GM23338 (cell line): Measurements from ENCODE around the gene CSH2.

Experiments
- CREB1 ChIP-seq: fragments of 250-450 bp; sonication (Bioruptor Pico); IDR thresholded peaks from 2 replicates; pipeline ENCODE4 v1.5.0; 2020; ENCODE audit warnings: low read depth, mild to moderate bottlenecking, moderate library complexity
- EZH2 ChIP-seq: fragments of 200-600 bp; sonication (generic); IDR thresholded peaks from one replicate; pipeline ENCODE4 v1.8.0; 2017; ENCODE audit warnings: antibody characterized with exemption, mild to moderate bottlenecking, low read depth; ENCODE audit not compliant: unreplicated experiment
- EZH2phosphoT487 ChIP-seq: fragments of 200-600 bp; sonication (generic); IDR thresholded peaks from one replicate; pipeline ENCODE4 v1.8.1; 2018; ENCODE audit warnings: antibody characterized with exemption; ENCODE audit not compliant: unreplicated experiment
- JUNB ChIP-seq: IDR thresholded peaks from one replicate; pipeline ENCODE4 v1.6.1; 2016; ENCODE audit warnings: antibody characterized with exemption; ENCODE audit not compliant: unreplicated experiment
- POLR2AphosphoS5 ChIP-seq: IDR thresholded peaks from 2 replicates; pipeline ENCODE4 v1.6.1; 2016; ENCODE audit warnings: antibody characterized with exemption, low read depth
- STAT1 ChIP-seq: IDR thresholded peaks from one replicate; pipeline ENCODE4 v1.6.1; 2016; ENCODE audit warnings: antibody characterized with exemption; ENCODE audit not compliant: unreplicated experiment
- ZNF331 ChIP-seq: fragments of 250-450 bp; sonication (Bioruptor Pico); IDR thresholded peaks from 2 replicates; pipeline ENCODE4 v1.5.0; 2020; ENCODE audit warnings: low read depth, mild to moderate bottlenecking, moderate library complexity
- TF ChIP-seq, protein P1 (sequence below), 2 experiments: fragments of 200-600 bp in 1 of 2; sonication (generic) in 1 of 2; conservative IDR thresholded peaks; 2 replicates each; pipeline versions ENCODE4 v1.5.1 to v1.6.1; 2016 to 2017; ENCODE audit warnings: antibody characterized with exemption in 2 of 2, low read depth in 2 of 2, mild to moderate bottlenecking in 2 of 2, moderate library complexity in 1 of 2

DNA sequence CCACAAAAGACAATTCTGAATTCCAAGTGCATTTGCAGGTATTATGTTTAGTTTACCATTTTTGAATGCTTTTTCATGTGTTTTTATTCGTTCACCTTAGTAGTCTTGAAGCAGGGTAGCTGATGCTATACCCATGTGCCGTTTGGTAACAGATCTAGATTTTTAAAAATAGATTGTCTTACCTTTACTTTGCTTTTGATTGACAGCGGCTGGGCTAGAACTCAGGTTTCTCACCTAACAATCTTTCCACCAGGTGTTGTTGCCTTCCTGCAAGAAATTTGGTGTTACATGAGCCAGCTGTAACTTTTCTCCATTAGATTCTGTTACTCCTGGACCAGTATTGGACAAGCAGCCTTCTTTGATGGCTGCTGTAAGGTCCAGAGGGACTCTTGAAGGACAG, 44.5 kb downstream of the CSH2 start:
- TF ChIP-seq, protein P1, sequence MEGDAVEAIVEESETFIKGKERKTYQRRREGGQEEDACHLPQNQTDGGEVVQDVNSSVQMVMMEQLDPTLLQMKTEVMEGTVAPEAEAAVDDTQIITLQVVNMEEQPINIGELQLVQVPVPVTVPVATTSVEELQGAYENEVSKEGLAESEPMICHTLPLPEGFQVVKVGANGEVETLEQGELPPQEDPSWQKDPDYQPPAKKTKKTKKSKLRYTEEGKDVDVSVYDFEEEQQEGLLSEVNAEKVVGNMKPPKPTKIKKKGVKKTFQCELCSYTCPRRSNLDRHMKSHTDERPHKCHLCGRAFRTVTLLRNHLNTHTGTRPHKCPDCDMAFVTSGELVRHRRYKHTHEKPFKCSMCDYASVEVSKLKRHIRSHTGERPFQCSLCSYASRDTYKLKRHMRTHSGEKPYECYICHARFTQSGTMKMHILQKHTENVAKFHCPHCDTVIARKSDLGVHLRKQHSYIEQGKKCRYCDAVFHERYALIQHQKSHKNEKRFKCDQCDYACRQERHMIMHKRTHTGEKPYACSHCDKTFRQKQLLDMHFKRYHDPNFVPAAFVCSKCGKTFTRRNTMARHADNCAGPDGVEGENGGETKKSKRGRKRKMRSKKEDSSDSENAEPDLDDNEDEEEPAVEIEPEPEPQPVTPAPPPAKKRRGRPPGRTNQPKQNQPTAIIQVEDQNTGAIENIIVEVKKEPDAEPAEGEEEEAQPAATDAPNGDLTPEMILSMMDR (conservative IDR thresholded peaks at IDR 0.05; ENCODE audit: low read depth in 2 of 2): no peak
- TF ChIP-seq POLR2AphosphoS5 (no peak), STAT1 (no peak), EZH2phosphoT487 (no peak), EZH2 (no peak), ZNF331 (CRISPR knock-in tag) (no peak), CREB1 (CRISPR knock-in tag) (no peak), JUNB (no peak)
